HG02623 (cell line): ENCODE results near the gene COL7A1.

Source experiments
- ATAC-seq: cut with Tn5 transposase; IDR thresholded peaks from one replicate; pipeline ENCODE4 v1.9.1; 2021; ENCODE audit warnings: moderate library complexity; ENCODE audit not compliant: unreplicated experiment

Gene COL7A1

DNA sequence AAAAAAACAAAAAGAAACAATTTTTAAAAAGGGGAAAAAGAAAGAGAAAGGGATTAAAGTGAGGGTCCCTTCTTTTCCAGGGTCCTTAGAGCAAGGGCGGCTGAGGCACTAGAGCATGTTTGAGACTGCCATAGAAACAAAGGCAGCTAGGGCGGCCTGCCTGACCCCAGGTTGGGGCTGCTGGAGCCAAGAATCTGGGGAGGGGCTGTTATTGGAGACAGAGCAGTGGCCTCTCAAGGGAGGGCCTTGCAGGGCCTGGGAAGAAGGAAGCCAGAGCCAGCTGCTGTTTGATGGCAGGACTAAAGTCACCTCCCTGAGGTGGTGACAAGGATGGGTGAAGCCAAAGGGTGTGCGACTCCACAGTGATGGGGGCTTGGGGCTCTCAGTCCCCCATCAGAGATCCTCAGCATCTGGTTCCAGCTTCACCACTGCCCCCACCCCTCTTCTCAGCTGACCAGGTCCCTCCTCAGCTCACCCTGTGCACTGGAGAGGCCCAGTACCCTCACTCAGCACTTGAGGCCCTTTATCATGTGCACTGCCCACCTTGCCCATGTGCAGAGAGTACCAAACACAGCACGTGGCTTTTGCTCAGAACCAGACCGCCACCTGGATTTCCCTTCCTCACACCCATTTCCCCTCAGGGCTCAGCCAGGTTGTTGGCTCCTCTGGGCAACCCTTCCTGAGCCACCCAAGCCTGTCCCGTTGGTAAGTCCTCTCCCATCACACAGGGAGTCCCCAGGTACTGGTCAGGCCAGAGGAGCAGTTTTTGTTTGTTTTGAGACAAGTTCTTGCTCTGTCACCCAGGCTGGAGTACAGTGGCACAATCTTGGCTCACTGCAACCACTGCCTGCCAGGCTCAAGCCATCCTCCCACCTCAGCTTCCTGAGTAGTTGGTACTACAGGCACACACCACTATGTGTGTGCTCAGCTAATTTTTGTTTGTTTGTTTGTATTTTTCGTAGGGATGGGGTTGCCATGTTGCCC lies 24.7 kb upstream of the COL7A1 start:
- ATAC-seq = no peak

DNA sequence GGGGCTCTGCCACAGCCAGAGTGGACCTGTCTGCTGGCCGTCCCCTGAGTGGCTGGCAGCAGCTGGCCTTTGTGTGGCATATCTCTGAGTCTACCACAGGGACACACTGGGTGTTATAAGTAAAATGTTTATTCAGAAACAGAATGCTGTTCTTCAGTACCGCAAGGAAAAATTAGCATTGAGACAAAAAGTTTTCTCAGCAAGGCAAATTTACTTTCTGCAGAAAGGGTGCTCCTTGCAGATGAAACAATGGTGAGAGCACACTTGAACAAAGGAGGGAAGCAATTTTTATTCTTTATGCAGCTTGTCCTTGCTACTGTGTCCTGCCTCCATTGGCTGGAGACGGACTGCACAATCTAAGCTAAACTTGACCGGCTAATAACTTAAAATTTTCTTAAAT lies 22.4 kb upstream of the COL7A1 start:
- ATAC-seq = no peak

DNA sequence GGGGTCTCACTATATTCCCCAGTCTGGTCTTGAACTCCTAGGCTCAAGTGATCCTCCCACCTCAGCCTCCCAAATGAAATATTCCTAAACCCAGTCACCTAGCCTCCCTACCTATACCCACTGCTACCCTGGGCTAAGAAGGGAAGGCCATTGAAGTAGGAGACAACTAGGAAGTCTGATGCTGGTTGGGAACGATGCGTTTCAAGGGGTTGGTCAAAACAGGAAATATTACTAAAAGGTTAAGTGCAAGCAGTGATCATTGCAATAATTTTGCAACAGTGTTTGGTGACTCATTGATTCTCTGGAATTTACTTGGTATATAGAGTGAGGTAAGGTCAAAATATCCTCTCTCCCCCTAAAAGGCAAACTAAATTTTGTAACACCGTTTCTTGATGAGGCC lies 18.9 kb upstream of the COL7A1 start:
- no peak for ATAC-seq

DNA sequence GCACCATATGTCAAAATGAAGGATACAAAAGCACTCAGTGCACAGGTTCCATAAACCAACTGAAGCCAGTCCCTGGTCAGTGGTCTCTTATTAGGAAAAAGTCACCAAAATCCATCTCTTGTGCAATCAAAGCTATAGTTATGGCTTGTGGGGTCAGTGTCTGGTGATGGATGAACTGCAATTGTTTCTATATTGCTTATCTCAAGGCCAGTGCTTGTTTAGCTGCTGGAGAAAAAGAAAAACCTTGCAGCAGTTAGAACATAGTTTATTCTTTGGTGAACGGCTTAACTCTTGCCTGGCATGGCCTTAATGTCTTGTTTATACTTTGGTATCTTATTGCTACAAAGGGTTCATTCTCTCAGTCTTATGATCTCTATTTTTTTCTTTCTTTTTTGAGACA lies 17.2 kb upstream of the COL7A1 start:
- ATAC-seq = no peak

DNA sequence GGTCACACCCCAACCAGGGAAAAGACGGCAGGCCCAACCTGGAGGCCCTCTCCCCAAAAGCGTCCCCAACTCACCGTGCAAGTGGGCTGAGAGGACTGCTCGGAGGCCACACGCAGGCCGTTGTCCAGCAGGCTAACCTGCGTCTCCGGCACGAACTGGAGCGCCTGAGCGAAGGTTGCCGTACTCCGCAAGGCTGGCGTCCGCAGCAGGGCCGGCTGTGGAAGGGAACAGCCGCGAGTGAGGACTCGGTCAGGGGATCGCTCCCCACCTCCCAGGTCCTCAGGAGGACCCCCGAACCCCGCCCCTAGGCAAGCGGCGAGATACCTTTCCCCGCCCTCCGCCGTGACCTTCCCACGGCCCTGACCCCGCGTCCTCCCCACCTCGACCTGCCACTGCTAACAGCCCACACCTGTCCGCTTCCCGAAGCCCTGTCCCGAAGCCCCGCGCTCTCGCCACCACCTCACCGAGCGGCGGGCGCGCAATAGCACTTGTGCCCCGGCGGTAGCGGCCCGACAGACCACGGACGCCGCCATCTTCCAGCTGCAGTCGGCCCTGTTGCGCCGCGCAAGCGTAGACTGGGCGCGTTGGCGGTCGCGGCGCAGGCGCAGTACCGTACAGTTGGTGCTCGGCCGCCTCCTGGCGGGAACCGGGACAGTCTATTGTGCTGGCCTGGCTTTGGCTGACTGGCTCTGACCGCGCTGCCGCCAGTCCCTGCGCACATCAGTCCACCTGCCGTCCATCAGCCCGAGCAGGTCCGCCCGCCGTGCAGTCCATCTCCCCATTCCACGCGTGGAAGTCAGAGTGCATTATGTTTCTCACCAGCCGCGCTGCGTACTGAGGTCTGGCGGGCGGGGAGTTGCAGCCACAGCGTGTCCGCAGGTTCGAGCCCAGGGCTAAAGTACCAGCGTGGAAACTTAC lies 14.2 kb upstream of the COL7A1 start, which contains the start of gene UQCRC1:
Gene UQCRC1, minus strand, starts transcription at position 559 of the 918 bp plus-strand sequence. Its CDS starts 26 bp downstream, at position 533.
- ATAC-seq = peak; percentile 97

DNA sequence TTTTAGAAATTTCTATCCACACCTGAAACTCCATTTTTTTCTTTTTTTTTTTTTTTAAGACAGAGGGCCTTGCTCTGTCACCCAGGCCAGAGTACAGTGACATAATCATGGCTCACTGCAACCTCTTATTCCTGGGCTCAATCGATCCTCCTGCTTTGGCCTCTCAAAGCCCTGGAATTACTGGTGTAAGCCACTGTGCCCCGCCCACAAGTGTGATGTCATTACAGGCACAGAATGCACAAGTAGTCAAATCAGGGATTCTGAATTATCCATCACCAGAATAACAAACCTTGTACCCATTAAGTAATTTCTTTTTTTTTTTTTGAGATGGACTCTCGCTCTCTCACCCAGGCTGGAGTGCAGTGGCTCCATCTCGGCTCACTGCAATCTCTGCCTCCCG lies 12.4 kb upstream of the COL7A1 start:
- no peak for ATAC-seq

DNA sequence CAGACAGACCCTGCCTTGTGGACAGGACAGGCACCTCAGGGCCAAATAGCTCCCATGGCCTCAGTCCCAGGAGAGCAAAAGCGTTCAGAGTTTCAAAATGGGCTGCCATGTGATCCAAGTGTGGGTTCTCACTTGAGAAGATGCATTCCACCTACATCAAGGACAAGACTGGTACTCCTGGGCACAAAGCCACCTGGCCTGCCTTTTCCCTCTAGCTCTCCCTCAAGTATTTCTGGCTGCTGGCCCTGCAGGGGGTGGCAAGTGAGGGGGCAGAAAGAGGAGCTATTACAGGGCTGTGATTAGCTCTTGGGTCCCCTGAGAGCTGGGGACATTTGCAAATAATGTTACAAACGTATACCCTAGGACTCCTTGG lies 6.5 kb upstream of the COL7A1 start:
- ATAC-seq = no peak

DNA sequence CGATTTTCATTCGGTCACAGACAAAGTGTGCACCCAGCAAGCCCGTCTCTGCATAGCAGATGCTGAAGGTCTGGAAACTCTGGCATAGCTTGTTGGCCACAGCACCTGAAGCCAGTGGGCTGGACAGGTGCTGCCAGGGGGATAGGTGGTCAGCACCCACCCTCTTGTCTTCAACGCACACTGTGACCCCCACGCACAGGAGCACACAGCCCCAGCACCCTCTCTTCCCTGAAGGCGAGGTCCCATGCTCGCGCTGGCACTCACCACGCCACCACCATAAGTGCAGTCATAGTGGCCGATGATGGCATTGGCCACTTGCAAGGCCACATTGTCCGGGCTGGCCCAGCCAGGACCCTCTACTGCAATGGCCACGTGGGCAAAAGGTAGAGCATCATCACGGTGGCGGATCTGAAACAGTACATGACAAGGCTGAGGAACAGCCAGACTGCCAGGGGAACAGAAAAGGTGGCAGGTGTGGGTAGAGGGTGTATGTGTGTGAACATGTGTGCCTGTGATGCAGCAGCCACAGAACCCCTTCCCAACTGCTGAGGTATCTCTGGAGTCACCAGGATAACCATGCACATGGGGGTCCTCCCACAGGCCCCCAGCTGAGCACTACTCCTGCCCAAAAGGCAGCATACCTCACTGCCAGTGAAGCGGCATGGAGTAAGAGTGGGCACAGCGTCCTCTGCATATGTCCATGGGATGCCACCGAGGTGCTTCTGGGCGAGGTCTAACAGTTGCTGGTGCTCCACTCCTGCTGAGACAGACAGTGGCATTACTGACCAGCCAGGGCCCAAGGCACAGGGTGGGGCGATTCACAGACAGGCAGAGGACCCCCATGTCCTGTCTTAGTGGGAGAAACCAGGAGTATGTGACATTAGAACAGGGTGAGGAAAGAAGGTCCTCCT lies 5.8 kb upstream of the COL7A1 start:
- ATAC-seq = no peak

DNA sequence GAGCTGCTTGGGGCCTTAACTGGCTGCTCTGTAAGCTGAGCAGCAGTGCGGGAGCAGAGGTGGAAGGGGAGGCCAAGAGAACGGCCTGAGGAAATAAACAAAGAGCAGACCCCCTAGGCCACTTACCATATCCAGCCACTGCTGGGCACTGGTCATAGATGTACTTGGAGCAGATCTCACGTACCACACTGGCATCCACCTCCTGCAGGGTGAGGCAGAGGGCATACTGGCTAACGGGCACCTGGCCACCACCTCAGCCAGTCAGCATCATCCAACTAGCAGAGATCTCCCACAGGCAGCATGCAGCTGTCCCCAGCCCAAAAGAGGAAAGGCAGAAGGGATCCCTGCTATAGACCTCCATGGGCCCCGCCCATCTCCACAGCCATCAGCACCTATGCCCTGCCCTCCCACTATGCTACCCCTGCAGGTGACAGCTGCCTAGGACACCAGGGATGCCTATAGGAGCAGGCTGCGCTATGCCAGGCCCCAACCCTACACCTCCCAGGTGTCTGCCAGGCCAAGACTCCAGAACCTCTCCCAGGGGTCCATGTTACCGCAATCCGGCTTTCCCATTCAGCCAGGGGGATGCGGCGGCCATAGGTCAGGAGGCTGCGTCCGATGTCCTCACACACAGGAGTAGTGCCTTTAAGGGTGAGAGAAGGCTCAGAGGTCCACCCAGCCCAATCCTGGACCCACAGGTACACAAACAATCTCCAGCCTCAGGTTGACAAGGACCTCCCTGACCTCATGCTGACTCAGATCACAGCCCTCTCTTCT lies 4.6 kb upstream of the COL7A1 start:
- no peak for ATAC-seq

DNA sequence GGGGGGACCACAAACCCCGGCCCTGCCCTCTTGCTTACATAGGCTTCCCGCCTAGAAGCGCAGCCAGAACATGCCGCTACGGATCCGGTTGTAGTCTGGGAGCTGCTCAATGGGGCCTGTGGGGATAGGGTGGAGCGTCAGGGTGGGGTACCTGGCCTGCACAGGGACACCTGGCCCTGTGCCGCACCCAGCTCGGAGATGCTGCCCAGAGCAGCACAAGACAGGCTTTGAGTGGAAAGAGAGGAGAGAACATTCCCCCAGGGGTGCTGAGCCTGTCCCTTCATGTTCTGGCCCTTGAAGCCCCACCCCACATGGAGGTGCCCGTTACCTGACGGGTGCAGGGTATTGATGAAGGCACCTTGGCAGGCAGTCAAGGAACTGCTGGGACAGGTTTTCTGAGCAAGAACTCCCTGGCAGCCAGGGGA lies 4.0 kb upstream of the COL7A1 start:
- no peak for ATAC-seq

DNA sequence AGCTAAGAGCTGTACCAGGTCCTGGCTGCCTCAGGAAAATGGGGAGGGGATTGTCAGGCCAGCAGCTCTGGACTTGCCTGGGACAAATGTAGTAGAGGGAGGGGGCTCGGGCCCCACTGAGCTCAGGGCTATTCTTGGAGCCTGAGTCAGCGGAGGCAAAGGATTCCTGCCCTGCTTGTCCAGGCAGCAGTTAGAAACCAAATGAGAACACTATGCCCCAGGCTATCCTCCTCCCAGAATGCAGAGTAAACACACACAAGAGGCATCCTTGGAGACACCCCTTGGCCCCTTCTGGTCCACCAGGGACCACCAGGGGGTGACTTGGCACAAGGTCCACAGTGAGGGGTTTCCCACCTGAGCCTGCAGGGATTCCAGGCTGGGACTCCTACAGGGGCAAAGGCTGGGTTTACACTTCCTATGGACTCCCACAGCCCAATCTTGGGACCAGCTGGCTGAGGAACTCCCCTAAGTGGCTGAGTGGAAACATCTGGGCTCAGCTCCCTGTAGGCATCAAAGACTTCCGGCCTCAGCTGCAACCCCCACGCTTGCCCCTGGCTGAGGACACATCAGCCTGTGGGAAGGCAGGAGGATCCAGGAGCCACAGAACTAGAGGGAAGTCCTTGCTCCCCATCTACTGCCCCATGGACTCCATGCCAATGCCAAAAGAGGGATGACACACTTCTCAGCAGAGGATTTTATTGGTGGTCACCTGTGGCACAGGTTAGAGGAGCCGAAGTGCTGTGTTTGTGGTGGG lies 3.4 kb upstream of the COL7A1 start:
- no peak for ATAC-seq

DNA sequence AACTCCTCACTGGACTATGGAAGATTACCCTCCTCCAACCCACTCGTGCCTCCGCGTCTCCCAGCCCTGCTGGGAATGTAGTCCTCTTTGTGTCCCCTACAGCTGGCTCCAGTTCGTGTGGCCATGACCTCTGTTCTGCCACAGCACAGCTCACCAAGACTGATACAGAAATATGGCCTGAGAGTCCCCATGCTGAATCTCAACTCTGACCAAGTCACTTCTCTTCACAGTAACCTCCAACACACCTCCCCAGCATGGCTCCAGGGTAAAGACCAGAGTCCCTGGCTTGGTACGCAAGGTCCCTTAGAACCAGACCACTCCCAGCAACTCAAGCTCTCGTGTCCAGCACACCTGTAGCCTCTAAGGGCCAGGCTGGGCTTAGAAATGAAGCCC lies 2.3 kb upstream of the COL7A1 start:
- no peak for ATAC-seq

DNA sequence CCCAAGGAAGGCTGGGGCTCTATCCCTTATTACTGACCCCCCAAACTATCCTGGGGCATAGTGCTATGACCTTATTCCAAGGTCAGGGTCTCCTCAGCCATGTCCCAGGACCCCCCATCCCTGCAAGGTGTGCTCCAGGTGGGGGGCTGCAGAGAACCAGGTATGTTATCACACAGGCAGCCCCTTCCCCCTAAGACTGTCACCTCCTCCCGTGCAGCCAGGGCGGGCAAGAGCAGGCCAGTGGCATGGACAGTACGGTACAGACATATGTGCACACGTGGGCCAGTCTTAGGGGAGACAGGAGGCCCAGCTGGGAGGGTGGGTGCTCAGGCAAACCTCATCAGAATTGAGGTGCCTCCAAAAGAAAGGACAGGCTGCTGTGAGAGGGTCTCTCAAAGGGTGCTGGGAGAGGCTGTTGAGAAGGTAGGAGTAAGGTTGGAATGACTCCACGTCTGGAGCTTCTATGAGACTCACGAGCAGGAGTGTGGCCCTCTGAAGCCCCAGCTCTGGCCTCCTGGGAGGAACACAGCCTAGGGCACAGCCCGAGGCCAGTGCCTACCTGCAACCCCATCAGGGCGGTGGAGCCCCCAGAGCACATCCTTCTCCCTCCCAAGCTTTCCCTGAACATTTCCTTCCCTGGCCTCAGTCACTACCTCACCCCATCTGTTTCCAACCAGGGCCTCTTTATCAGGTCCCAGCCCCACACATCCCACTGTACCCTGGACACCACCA lies 1.7 kb upstream of the COL7A1 start:
- no peak for ATAC-seq

DNA sequence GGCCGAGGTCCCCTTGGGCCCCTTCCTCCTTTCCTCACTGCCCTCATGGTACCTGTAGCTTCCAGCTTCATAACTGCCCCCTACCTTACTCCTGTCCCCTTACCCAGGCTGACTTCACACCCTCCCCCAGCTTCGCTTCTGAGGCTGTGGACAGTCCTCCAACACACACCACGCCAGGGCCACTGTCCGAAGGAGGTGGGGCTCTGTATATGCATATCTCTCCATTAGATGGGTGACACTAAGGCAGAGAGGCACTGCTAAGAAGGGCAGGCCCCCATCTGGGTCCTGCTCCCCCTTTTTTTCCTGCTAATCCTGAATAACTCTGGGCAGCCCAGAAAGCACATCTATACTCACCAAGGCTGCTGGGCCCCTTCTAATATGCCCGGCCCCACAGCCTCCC lies 1.0 kb upstream of the COL7A1 start:
- no peak for ATAC-seq

DNA sequence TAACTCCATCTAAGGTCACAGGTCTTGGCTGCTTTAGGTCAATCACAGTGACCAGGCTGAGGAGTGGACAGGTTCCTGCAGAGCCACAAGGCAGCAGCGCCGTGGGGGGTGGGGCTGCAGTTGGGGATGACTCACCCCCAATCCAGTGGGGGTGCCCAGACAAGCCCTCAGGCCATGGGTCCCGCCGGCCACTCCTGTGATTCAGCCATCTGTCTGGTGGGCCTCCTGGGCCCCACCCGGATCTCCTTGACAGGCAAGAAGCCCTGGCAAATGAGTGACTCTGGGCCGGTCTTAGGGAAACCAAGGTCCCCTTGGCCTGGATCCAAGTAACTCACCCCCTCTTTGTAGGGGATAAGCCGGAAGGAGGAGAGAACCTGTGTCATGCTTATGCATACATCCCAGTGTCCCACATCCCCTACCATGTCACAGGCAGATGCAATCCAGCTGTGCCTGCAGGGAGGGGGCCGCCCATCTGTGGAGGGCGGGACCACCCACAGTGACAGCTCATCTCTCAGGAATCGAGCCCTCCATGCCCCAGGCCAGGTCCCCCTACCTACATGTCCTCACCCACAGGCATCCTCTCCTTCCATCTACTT lies 495 bp upstream of the COL7A1 start:
- no peak for ATAC-seq

DNA sequence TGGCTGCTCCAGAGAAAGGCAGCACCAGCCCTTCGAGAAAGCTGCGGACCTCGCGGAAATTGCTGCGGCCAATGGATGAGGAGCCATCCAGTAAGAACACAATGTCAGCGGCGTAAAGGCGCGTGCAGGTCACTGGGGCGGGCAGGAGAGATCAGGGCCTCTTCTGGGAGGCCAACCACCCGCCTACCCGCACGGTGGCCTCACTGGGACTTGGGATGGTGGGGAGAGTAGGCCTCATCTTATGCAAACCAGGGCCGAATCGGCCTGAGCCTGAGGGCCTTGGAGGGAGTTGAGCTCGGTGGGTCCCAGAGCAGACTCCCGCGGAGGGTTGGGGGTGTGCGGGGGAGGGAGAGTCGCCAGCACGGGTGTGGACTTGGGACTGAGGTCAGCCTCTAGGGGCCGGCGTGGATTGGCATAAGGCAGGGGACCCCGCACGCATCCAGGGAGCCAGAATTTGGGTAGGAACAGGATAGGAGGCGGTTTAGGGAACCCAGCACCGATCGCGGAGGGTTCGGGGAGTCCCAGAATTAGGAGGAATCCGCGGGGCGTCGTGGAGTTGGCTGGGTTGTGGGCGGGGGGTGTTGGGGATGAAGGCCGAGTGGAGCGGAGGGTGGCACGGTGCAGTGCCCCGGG lies 596 bp downstream of the COL7A1 start:
- ATAC-seq = no peak

DNA sequence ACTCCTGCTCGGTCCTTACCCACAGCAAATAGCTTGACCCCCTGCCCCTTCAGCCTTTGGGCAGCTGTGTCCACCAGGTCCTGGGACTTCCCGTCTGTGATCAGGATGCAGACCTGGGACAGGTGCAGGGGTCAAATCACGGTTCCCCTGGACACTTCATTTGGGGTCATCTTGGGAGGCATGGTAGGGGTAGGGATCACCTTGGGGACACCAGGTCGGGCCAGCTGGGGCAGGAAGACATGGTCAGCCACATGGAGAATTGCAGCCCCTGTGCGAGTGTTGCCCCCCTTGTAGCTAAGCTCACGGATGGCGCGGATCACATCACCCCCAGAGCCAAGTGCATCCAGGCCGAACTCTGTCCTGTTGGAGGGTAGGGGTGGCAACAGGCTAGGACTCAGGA lies 1.8 kb downstream of the COL7A1 start:
- no peak for ATAC-seq
